ENCODE data around the gene BAIAP2.

The BAIAP2 gene

GRCh38 chr17:80989586-80989913, 45.4 kb upstream of the BAIAP2 start:
- no peak for TF ChIP-seq EGR1 (IDR thresholded peaks at IDR 0.05)

GRCh38 chr17:80990921-80991644, 43.9 kb upstream of the BAIAP2 start:
- TF ChIP-seq CREB1 (IDR thresholded peaks at IDR 0.05; ENCODE audit: low read depth) = no peak

- no peak for TF ChIP-seq CREB1 (IDR thresholded peaks at IDR 0.05; ENCODE audit: low read depth)
- peak; percentile 58; the same call in 1 of the 2 replicates for TF ChIP-seq TAF1 (IDR thresholded peaks at IDR 0.05; ENCODE audit: low read depth)
- no peak for TF ChIP-seq EP300 (IDR thresholded peaks at IDR 0.05; ENCODE audit: borderline replicate concordance)
- TF ChIP-seq ZBTB7A (IDR thresholded peaks at IDR 0.05; ENCODE audit: low read depth) = no peak; the same call in 1 of the 2 replicates
- TF ChIP-seq CEBPB (IDR thresholded peaks at IDR 0.05) = no peak
- no peak for TF ChIP-seq REST (IDR thresholded peaks at IDR 0.05; ENCODE audit: low read depth)
- TF ChIP-seq YY1 (IDR thresholded peaks at IDR 0.05; ENCODE audit: low read depth) = peak; percentile 69
- no peak for TF ChIP-seq RAD21 (IDR thresholded peaks at IDR 0.05; ENCODE audit: low read depth)
These were observed 43.3 kb upstream of the BAIAP2 start, which contains the start of gene CHMP6 for GRCh38 chr17:80991645-80992076. Gene CHMP6 (plus strand): TSS chr17:80991841. CDS start chr17:80991919, 78 bp downstream.

- TF ChIP-seq TEAD4 (IDR thresholded peaks at IDR 0.05) = no peak
- TF ChIP-seq ZBTB7A (IDR thresholded peaks at IDR 0.05; ENCODE audit: low read depth) = peak; percentile 25; the same call in 1 of the 2 replicates
These were observed 42.6 kb upstream of the BAIAP2 start for GRCh38 chr17:80992077-80992947.

- TF ChIP-seq RAD21 (IDR thresholded peaks at IDR 0.05; ENCODE audit: low read depth) = no peak
- no peak for TF ChIP-seq ZBTB7A (IDR thresholded peaks at IDR 0.05; ENCODE audit: low read depth)
- TF ChIP-seq REST (IDR thresholded peaks at IDR 0.05; ENCODE audit: low read depth) = no peak
These were observed 41.9 kb upstream of the BAIAP2 start for GRCh38 chr17:80992948-80993624.

- no peak for TF ChIP-seq YY1 (IDR thresholded peaks at IDR 0.05; ENCODE audit: low read depth)
These were observed 39.8 kb upstream of the BAIAP2 start for GRCh38 chr17:80995131-80995530.

GRCh38 chr17:80996422-80997305, 38.3 kb upstream of the BAIAP2 start:
- TF ChIP-seq YY1 (IDR thresholded peaks at IDR 0.05; ENCODE audit: low read depth) (no peak), MAX (IDR thresholded peaks at IDR 0.05) (no peak), ZBTB7A (IDR thresholded peaks at IDR 0.05; ENCODE audit: low read depth) (no peak), USF1 (IDR thresholded peaks at IDR 0.05) (no peak), CREB1 (IDR thresholded peaks at IDR 0.05; ENCODE audit: low read depth) (no peak), TEAD4 (IDR thresholded peaks at IDR 0.05) (no peak), RAD21 (IDR thresholded peaks at IDR 0.05; ENCODE audit: low read depth) (no peak), EP300 (IDR thresholded peaks at IDR 0.05; ENCODE audit: borderline replicate concordance) (no peak), REST (IDR thresholded peaks at IDR 0.05; ENCODE audit: low read depth) (no peak), CEBPB (IDR thresholded peaks at IDR 0.05) (no peak), TAF1 (IDR thresholded peaks at IDR 0.05; ENCODE audit: low read depth) (no peak), EGR1 (IDR thresholded peaks at IDR 0.05) (no peak), FOXM1 (IDR thresholded peaks at IDR 0.05; ENCODE audit: borderline replicate concordance, low read depth) (no peak), NFIC (IDR thresholded peaks at IDR 0.05) (no peak), TCF12 (IDR thresholded peaks at IDR 0.05; ENCODE audit: low read depth) (no peak)

Measured in Ishikawa (cell line).